Trophoblast cell (in vitro differentiated cells and primary cell): Measurements from ENCODE around the gene BNC2.
A peak's percentile ranks its signal among the peaks of the same experiment; 100 is the strongest.

Source experiments
- DNase-seq, 2 donors: peaks; one replicate each; pipeline ENCODE4 v3.0.0-alpha.2; 2016
- H2AFZ ChIP-seq: 2 replicates; pipeline ENCODE4 v1.6.1; 2013; ENCODE audit warnings: low read length, moderate library complexity, mild to moderate bottlenecking; ENCODE audit not compliant: insufficient read depth, poor library complexity
- H2AK5ac ChIP-seq: 2 replicates; pipeline ENCODE4 v1.6.1; 2013; ENCODE audit warnings: mild to moderate bottlenecking, low read length
- H2BK120ac ChIP-seq: 2 replicates; pipeline ENCODE4 v1.6.1; 2013; ENCODE audit warnings: low read length, mild to moderate bottlenecking, moderate library complexity; ENCODE audit not compliant: insufficient read depth, poor library complexity
- H2BK12ac ChIP-seq: 2 replicates; pipeline ENCODE4 v1.6.1; 2013; ENCODE audit warnings: mild to moderate bottlenecking, low read length, moderate library complexity
- H2BK5ac ChIP-seq: 2 replicates; pipeline ENCODE4 v1.6.1; 2013; ENCODE audit warnings: low read length, low read depth, moderate library complexity, mild to moderate bottlenecking; ENCODE audit not compliant: poor library complexity
- H3K14ac ChIP-seq: 2 replicates; pipeline ENCODE4 v1.6.1; 2013; ENCODE audit warnings: mild to moderate bottlenecking, low read length
- H3K18ac ChIP-seq: 2 replicates; pipeline ENCODE4 v1.6.1; 2013; ENCODE audit warnings: mild to moderate bottlenecking, low read length
- H3K23ac ChIP-seq: 2 replicates; pipeline ENCODE4 v1.6.1; 2013; ENCODE audit warnings: low read length
- H3K27ac ChIP-seq: 2 replicates; pipeline ENCODE4 v1.5.1; 2013; ENCODE audit warnings: low read depth, mild to moderate bottlenecking, inconsistent platforms, low read length, moderate library complexity
- H3K27me3 ChIP-seq: 2 replicates; pipeline ENCODE4 v1.6.1; 2013; ENCODE audit warnings: inconsistent platforms, mild to moderate bottlenecking, low read length, moderate library complexity; ENCODE audit not compliant: insufficient read depth
- H3K36me3 ChIP-seq, 2 experiments: 1 replicate in 1 of 2; 2 replicates in 1 of 2; pipeline ENCODE4 v1.6.1; 2013; ENCODE audit warnings: low read length in 2 of 2, mild to moderate bottlenecking in 2 of 2, moderate library complexity in 1 of 2; ENCODE audit not compliant: insufficient read depth in 2 of 2, control insufficient read depth in 1 of 2
- H3K4ac ChIP-seq: 2 replicates; pipeline ENCODE4 v1.6.1; 2013; ENCODE audit warnings: low read depth, mild to moderate bottlenecking, low read length, moderate library complexity
- H3K4me1 ChIP-seq, 2 experiments: 1 replicate in 1 of 2; 2 replicates in 1 of 2; pipeline ENCODE4 v1.6.1; 2013; ENCODE audit warnings: low read length in 2 of 2, mild to moderate bottlenecking in 2 of 2, moderate library complexity in 1 of 2; ENCODE audit not compliant: insufficient read depth in 2 of 2, control insufficient read depth in 1 of 2
- H3K4me2 ChIP-seq: 2 replicates; pipeline ENCODE4 v1.6.1; 2013; ENCODE audit warnings: inconsistent platforms, mild to moderate bottlenecking, low read length, moderate library complexity
- H3K4me3 ChIP-seq: 2 replicates; pipeline ENCODE4 v1.5.1; 2013; ENCODE audit warnings: mild to moderate bottlenecking, low read depth, low read length, inconsistent platforms
- H3K79me1 ChIP-seq: one replicate; pipeline ENCODE4 v1.6.1; 2013; ENCODE audit warnings: low read length
- H3K79me2 ChIP-seq: 2 replicates; pipeline ENCODE4 v1.6.1; 2013; ENCODE audit warnings: low read length, mild to moderate bottlenecking; ENCODE audit not compliant: control insufficient read depth, insufficient read depth, poor library complexity
- H3K9ac ChIP-seq: 2 replicates; pipeline ENCODE4 v1.6.1; 2013; ENCODE audit warnings: mild to moderate bottlenecking, low read length
- H3K9me3 ChIP-seq: 2 replicates; pipeline ENCODE4 v1.6.1; 2013; ENCODE audit warnings: low read depth, mild to moderate bottlenecking, control low read depth, inconsistent platforms, low read length; ENCODE audit not compliant: insufficient read depth
- H4K12ac ChIP-seq: 2 replicates; pipeline ENCODE4 v1.6.1; 2013; ENCODE audit warnings: low read depth, mild to moderate bottlenecking, low read length, moderate library complexity
- H4K8ac ChIP-seq: 2 replicates; pipeline ENCODE4 v1.6.1; 2013; ENCODE audit warnings: low read depth, mild to moderate bottlenecking, low read length, moderate library complexity
- H4K91ac ChIP-seq: one replicate; pipeline ENCODE4 v1.6.1; 2013; ENCODE audit warnings: low read depth, mild to moderate bottlenecking, low read length, moderate library complexity
- WGBS: extraction: QIAGEN DNeasy Blood & Tissue Kit; methylation state at CpG from one replicate; pipeline ENCODE4 v1.1.7; 2013; ENCODE audit warnings: missing lambda C conversion rate; ENCODE audit not compliant: insufficient read length, insufficient coverage; ENCODE audit errors: extremely low coverage; 5-methylcytosine and 5-hydroxymethylcytosine counted together

The BNC2 gene

DNA sequence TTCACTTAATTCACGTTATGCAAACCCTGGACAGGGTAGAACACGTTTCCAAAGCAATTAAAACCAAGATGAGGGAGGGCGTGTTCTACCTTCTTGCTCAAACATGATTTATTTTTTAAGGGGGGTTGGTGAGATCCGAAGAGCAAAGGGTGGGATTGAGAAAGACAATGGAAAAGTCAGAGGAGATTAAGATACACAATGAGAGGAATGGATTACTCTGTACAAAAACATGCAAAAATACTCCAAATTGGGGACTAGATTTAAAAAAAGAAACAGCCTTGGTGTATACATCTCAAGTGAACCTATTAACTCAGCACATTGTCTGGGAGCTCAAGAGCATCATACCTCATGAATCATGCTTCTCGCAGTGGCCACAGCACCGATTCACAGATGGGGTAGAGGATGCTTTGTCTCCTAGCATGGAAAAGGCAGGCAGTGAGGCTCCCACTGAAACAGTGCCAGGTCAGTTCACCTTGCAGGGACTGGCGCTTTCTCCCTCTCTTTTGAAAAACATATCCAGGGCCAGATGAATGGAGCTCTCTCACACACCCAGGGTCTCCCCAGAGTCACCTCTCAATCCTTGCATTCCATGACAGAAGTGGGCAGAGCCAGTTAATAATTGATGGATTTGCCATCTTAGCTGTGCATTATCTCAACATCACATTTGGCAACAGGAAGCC is 459.7 kb downstream of the BNC2 start:
- no peak overlapping the region for H3K18ac ChIP-seq
- WGBS: no CpG with 5 or more reads among the region's 7 CpGs
- no peak overlapping the region for H3K9ac ChIP-seq
- no peak overlapping the region for H3K4ac ChIP-seq
- peaks cover 4 to 7% of the 10 kb centered on the region in 2 experiments for H3K4me1 ChIP-seq
- no peak overlapping the region for H3K23ac ChIP-seq
- H3K27ac ChIP-seq: no peak overlapping the region
- H2BK5ac ChIP-seq: no peak overlapping the region
- H3K9me3 ChIP-seq: no peaks in the 10 kb centered on the region
- no peak overlapping the region for H4K91ac ChIP-seq
- H4K12ac ChIP-seq: no peak overlapping the region
- no peak for DNase-seq
- no peaks in the 10 kb centered on the region for H3K27me3 ChIP-seq
- H2BK12ac ChIP-seq: no peak overlapping the region
- no peak overlapping the region for H4K8ac ChIP-seq
- H2AK5ac ChIP-seq: no peak overlapping the region
- no peak overlapping the region for H2AFZ ChIP-seq
- peaks cover 9% of the 10 kb centered on the region for H3K79me1 ChIP-seq
- H3K4me3 ChIP-seq: no peak overlapping the region
- no peak overlapping the region for H2BK120ac ChIP-seq
- no peak overlapping the region for H3K14ac ChIP-seq
- H3K4me2 ChIP-seq: no peak overlapping the region
- no peaks in the 10 kb centered on the region for H3K79me2 ChIP-seq
- no peaks in the 10 kb centered on the region for H3K36me3 ChIP-seq

DNA sequence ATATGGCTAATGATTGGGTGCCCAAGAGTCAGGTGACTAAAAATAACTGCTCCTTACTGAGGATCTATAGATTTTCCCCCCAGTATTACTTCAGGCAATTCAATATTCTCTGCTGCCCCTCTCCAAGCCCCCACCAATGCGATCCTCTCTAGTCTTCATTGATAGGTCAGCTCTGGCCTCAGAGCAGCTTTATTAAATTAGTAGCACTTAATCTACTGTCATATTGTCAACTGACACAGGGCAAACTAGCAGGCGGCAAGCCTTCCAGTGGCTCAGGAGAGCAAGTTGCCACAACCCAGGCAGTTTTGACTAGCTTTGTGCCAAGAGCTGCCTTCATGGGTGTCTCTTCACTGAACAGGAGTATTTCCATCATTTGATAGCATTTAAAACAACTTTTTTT is 462.9 kb downstream of the BNC2 start:
- Histone ChIP-seq H3K27ac (no peak overlapping the region), H3K4me1 (peaks cover 0 to 2% of the 10 kb centered on the region in 2 experiments), H3K18ac (no peak overlapping the region), H3K23ac (no peak overlapping the region), H2BK5ac (no peak overlapping the region), H2AK5ac (no peak overlapping the region), H4K12ac (no peak overlapping the region), H2AFZ (no peak overlapping the region), H3K79me1 (peaks cover 2% of the 10 kb centered on the region), H3K4me3 (no peak overlapping the region), H3K9ac (no peak overlapping the region), H3K27me3 (no peaks in the 10 kb centered on the region), H3K4ac (no peak overlapping the region), H3K14ac (no peak overlapping the region), H3K79me2 (no peaks in the 10 kb centered on the region), H3K36me3 (no peaks in the 10 kb centered on the region), H2BK120ac (no peak overlapping the region), H2BK12ac (no peak overlapping the region), H3K9me3 (no peaks in the 10 kb centered on the region), H4K91ac (no peak overlapping the region), H3K4me2 (no peak overlapping the region), H4K8ac (no peak overlapping the region)
- WGBS: no CpG with 5 or more reads among the region's 2 CpGs
- no peak for DNase-seq

DNA sequence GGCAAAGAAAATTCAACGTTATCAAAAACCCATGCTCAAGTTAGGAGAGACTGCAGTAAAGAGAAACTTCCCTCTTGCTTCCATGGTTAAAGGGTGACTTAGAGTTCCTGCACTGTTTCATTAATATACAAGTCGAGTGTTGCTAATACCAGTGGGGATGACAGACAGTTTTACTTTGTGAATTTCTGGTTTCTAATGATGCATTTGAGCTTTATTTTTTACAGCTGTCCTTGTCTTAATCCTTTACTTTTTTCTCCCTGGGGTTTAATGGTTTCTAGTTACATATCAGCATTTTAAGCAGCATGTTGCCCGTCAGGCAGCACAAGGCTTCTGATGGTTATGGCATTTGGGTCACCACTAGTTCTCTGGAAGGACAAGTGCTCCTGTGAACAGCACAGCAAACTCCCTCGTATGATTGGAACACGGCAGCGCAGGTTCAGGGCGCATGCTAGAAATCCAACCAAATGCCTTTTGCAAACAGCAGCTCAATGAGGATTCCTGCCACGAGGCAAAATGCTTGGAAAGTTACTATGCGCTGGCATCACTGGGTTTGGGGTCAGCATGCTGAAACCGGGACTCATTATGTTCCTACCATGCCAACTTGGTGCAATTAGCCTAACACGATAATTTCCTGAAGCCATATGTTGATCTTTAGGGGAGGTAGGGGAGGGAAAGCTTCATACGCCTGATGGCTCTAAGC is 463.8 kb downstream of the BNC2 start:
- Histone ChIP-seq H3K36me3 (no peaks in the 10 kb centered on the region), H3K4me2 (no peak overlapping the region), H3K18ac (no peak overlapping the region), H3K14ac (no peak overlapping the region), H3K79me1 (peaks cover 2% of the 10 kb centered on the region), H3K27ac (no peak overlapping the region), H3K79me2 (no peaks in the 10 kb centered on the region), H4K12ac (no peak overlapping the region), H3K27me3 (no peaks in the 10 kb centered on the region), H2AK5ac (no peak overlapping the region), H3K9ac (no peak overlapping the region), H2AFZ (no peak overlapping the region), H4K8ac (no peak overlapping the region), H3K4me3 (no peak overlapping the region), H4K91ac (no peak overlapping the region), H3K4ac (no peak overlapping the region), H2BK120ac (no peak overlapping the region), H2BK5ac (no peak overlapping the region), H2BK12ac (no peak overlapping the region), H3K9me3 (no peaks in the 10 kb centered on the region), H3K4me1 (peaks cover 0 to 2% of the 10 kb centered on the region in 2 experiments), H3K23ac (no peak overlapping the region)
- no CpG with 5 or more reads among the region's 12 CpGs for WGBS
- peak; percentile 19 to 56 for DNase-seq

DNA sequence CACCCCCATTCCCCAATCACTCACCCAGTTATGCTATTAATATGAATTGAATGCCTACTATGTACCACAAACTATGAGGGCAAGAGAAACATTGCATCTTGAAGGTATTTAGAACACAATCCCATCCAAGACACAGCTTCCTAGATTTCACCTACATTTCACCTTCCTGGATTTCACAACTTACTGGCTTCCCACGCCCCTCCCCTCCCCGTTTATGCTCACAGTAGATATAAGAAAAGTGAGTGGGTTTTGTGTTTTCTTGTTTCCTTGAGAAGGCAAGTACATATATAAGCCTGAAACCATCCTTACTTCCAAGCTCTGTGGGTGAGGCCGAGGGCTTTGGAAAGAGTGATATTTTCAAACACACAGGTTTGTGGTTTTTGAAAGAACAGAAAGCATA is 465.0 kb downstream of the BNC2 start:
- no peak overlapping the region for H3K4me3 ChIP-seq
- H4K91ac ChIP-seq: no peak overlapping the region
- H3K27ac ChIP-seq: no peak overlapping the region
- no peak overlapping the region for H2BK5ac ChIP-seq
- H2BK12ac ChIP-seq: no peak overlapping the region
- no peaks in the 10 kb centered on the region for H3K9me3 ChIP-seq
- no peak overlapping the region for H2AFZ ChIP-seq
- H4K8ac ChIP-seq: no peak overlapping the region
- H3K79me2 ChIP-seq: no peaks in the 10 kb centered on the region
- no peaks in the 10 kb centered on the region for H3K27me3 ChIP-seq
- H2BK120ac ChIP-seq: no peak overlapping the region
- H3K23ac ChIP-seq: no peak overlapping the region
- H2AK5ac ChIP-seq: no peak overlapping the region
- H3K4me1 ChIP-seq: peaks cover 0 to 2% of the 10 kb centered on the region in 2 experiments
- no peak overlapping the region for H4K12ac ChIP-seq
- H3K4ac ChIP-seq: no peak overlapping the region
- no peak overlapping the region for H3K14ac ChIP-seq
- DNase-seq: no peak
- peaks cover 2% of the 10 kb centered on the region for H3K79me1 ChIP-seq
- no peak overlapping the region for H3K4me2 ChIP-seq
- no peaks in the 10 kb centered on the region for H3K36me3 ChIP-seq
- no peak overlapping the region for H3K9ac ChIP-seq
- H3K18ac ChIP-seq: no peak overlapping the region
- WGBS: no CpG with 5 or more reads among the region's 3 CpGs
